ENCODE data around the gene SOX3. TPM values are rescaled to one million over a fixed set of nuclear protein-coding genes. Genes with fewer than 3 reads are reported as not detected.

Gene SOX3
- total and polyA plus RNA-seq, 2 of the 8 experiments (the other 6 are each of a cell fraction or from before 2014, with no cell fraction given), result 10.4 to 41.0 TPM

DNA sequence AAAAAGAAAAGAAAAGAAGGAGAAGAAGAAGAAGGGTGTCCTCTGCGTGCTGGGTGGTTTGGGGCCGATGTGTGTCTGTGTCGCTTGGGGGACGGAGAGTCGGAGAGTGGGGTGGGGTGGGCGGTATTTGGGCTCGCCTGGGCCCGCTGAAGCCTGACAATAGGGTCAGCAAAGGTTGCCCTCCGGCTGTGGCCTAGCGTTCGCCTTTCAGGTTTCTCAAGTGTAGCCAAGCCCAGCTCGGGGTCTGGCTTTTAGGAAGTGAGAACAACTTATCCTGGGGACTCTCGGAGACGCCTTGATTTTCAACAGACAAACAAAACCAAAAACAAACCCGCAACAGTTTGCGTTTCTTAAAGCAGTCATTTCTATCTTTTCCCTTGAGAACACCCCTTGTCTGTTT lies 4.1 kb upstream of the SOX3 start:
- H2BK120ac ChIP-seq (replicated peaks; ENCODE audit: low read depth, low read length), result no peak overlapping the region
- no peak overlapping the region for H4K91ac ChIP-seq (replicated peaks; ENCODE audit: insufficient read length, low read length)
- H3K56ac ChIP-seq (replicated peaks; ENCODE audit: insufficient read length, low read depth, low read length), result no peak overlapping the region
- no peaks in the 10 kb centered on the region for H3K36me3 ChIP-seq (ENCODE audit: control insufficient read depth in 2 of 4, insufficient read depth in 4 of 4, low read length in 3 of 4)
- H3K27me3 ChIP-seq (replicated peaks in 1 of 4; ENCODE audit: control insufficient read depth in 3 of 4, extremely low read depth in 1 of 4, insufficient read depth in 3 of 4, low read length in 3 of 4), result peaks cover 13 to 67% (median 48%) of the 10 kb centered on the region in 4 experiments
- 23% methylated on average over 3 of the region's 16 CpGs; no CpG with 5 or more reads in 1 of the 2 experiments for WGBS, 2 experiments (ENCODE audit: extremely low coverage in 1 of 2, insufficient coverage in 1 of 2, insufficient read length in 1 of 2, insufficient replicate concordance in 2 of 2, low coverage in 1 of 2, low lambda C conversion rate in 2 of 2, missing lambda C conversion rate in 1 of 2)
- ChIA-PET CTCF (ENCODE audit: partially characterized antibody) (interaction anchor here (0.6 to 2.4 kb wide), 14 partner anchors 150 to 789 kb away, joined by 3 to 28 read pairs (median 5); partner anchors contain the start of gene LINC00632), POLR2A (ENCODE audit: partially characterized antibody) (interaction anchor here (1.5 kb wide), 1 partner anchor 9 kb away, joined by 3 read pairs; no protein-coding TSS in a partner anchor)
- H3K27ac ChIP-seq (ENCODE audit: low read depth, low read length), result no peak overlapping the region
- H3K9me3 ChIP-seq (ENCODE audit: insufficient read depth in 2 of 2, low read depth in 1 of 2, low read length in 1 of 2), result no peaks in the 10 kb centered on the region
- no peaks in the 10 kb centered on the region for H4K20me1 ChIP-seq (replicated peaks in 1 of 2; ENCODE audit: control insufficient read depth in 1 of 2, insufficient read depth in 2 of 2, low read length in 2 of 2)
- no peak overlapping the region for H4K8ac ChIP-seq (ENCODE audit: extremely low read depth, insufficient read depth, low read length)
- no peak overlapping the region for H3K23ac ChIP-seq (ENCODE audit: insufficient read length)
- H3K4me2 ChIP-seq (ENCODE audit: insufficient read depth in 1 of 2, low read depth in 2 of 2, low read length in 2 of 2), result peak overlapping the region in 1 of 2 experiments; percentile 85; a peak in 3 of 4 replicates
- H3K23me2 ChIP-seq (ENCODE audit: low read depth, low read length), result peaks cover 12% of the 10 kb centered on the region; the same call in 1 of the 2 replicates
- H3K79me1 ChIP-seq (ENCODE audit: low read depth, low read length), result no peaks in the 10 kb centered on the region
- H2BK15ac ChIP-seq (ENCODE audit: low read length), result no peak overlapping the region
- no peak overlapping the region for H3K14ac ChIP-seq (ENCODE audit: insufficient read length)
- no peak overlapping the region for H3K9ac ChIP-seq (replicated peaks in 1 of 4; ENCODE audit: extremely low read depth in 1 of 4, low read depth in 3 of 4, low read length in 3 of 4)
- DNase-seq (ENCODE audit: low read depth in 1 of 2, low spot score in 2 of 2) (no peak), FAIRE-seq (no peak)
- no peak overlapping the region for H3K4ac ChIP-seq (replicated peaks; ENCODE audit: insufficient read length, low read depth, low read length)
- H2BK20ac ChIP-seq (ENCODE audit: low read length), result no peak overlapping the region
- H3K18ac ChIP-seq (ENCODE audit: extremely low read depth, low read length), result no peak overlapping the region
- no peak overlapping the region for H4K5ac ChIP-seq (ENCODE audit: insufficient read length, low read depth, low read length)
- H3K4me3 ChIP-seq (ENCODE audit: extremely low read depth in 1 of 4, insufficient read depth in 2 of 4, low read depth in 3 of 4, low read length in 4 of 4), result no peak overlapping the region
- H3K4me1 ChIP-seq (replicated peaks in 1 of 4; ENCODE audit: control insufficient read depth in 3 of 4, insufficient read depth in 4 of 4, low read length in 3 of 4), result peaks cover 0 to 8% (median 4%) of the 10 kb centered on the region in 4 experiments; a peak in 6 of 7 replicates
- peaks cover 0 to 3% of the 10 kb centered on the region in 2 experiments; a peak in 1 of 4 replicates for H3K79me2 ChIP-seq (ENCODE audit: control insufficient read depth in 1 of 2, insufficient read depth in 2 of 2, low read length in 2 of 2)
- no peak overlapping the region for H2AFZ ChIP-seq (ENCODE audit: low read length)
- no peak overlapping the region for H2BK12ac ChIP-seq (ENCODE audit: low read depth, low read length)
- no peak overlapping the region for H2AK5ac ChIP-seq (ENCODE audit: low read depth, low read length)
- H2BK5ac ChIP-seq (ENCODE audit: low read depth, low read length), result no peak overlapping the region
- TF ChIP-seq KDM1A (IDR thresholded peaks at IDR 0.05; ENCODE audit: borderline replicate concordance, low read length), result no peak
- no peak for TF ChIP-seq SRF (IDR thresholded peaks at IDR 0.05; ENCODE audit: low read depth, low read length)
- TF ChIP-seq PHF8 (conservative IDR thresholded peaks at IDR 0.05; ENCODE audit: low read depth, low read length), result no peak
- no peak for TF ChIP-seq GABPA (IDR thresholded peaks at IDR 0.05; ENCODE audit: borderline replicate concordance, insufficient read depth, low read length)
- no peak for TF ChIP-seq JUND (IDR thresholded peaks at IDR 0.05; ENCODE audit: low read length)
- no peak for TF ChIP-seq YY1 (IDR thresholded peaks at IDR 0.05; ENCODE audit: low read depth, low read length)
- no peak for TF ChIP-seq SUZ12 (IDR thresholded peaks at IDR 0.05; ENCODE audit: low read length)
- no peak for TF ChIP-seq RFX5 (IDR thresholded peaks at IDR 0.05; ENCODE audit: borderline replicate concordance, low read depth, low read length)
- no peak for TF ChIP-seq SIX5 (IDR thresholded peaks at IDR 0.05; ENCODE audit: low read depth, low read length)
- TF ChIP-seq CEBPB (IDR thresholded peaks at IDR 0.05; ENCODE audit: low read depth, low read length), result no peak
- TF ChIP-seq, protein P1, sequence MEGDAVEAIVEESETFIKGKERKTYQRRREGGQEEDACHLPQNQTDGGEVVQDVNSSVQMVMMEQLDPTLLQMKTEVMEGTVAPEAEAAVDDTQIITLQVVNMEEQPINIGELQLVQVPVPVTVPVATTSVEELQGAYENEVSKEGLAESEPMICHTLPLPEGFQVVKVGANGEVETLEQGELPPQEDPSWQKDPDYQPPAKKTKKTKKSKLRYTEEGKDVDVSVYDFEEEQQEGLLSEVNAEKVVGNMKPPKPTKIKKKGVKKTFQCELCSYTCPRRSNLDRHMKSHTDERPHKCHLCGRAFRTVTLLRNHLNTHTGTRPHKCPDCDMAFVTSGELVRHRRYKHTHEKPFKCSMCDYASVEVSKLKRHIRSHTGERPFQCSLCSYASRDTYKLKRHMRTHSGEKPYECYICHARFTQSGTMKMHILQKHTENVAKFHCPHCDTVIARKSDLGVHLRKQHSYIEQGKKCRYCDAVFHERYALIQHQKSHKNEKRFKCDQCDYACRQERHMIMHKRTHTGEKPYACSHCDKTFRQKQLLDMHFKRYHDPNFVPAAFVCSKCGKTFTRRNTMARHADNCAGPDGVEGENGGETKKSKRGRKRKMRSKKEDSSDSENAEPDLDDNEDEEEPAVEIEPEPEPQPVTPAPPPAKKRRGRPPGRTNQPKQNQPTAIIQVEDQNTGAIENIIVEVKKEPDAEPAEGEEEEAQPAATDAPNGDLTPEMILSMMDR (IDR thresholded peaks at IDR 0.05; ENCODE audit: control extremely low read depth in 1 of 3, insufficient read depth in 1 of 3, low read depth in 1 of 3, low read length in 3 of 3), result no peak
- TF ChIP-seq CHD1 (IDR thresholded peaks at IDR 0.05; ENCODE audit: low read depth, low read length), result no peak
